ENCODE data around the gene CEACAM21.
A peak's percentile ranks its signal among the peaks of the same experiment; 100 is the strongest.
"Not testable (repeated sequence)": the region's sequence is repeated elsewhere in the genome, so short reads cannot be mapped to it uniquely, and the experiment has no call there.

CEACAM21 gene

GRCh38 chr19:41551212-41551610, 24.8 kb upstream of the CEACAM21 start:
- no peak for DNase-seq

GRCh38 chr19:41551711-41552110, 24.3 kb upstream of the CEACAM21 start:
- no peak for DNase-seq

DNA sequence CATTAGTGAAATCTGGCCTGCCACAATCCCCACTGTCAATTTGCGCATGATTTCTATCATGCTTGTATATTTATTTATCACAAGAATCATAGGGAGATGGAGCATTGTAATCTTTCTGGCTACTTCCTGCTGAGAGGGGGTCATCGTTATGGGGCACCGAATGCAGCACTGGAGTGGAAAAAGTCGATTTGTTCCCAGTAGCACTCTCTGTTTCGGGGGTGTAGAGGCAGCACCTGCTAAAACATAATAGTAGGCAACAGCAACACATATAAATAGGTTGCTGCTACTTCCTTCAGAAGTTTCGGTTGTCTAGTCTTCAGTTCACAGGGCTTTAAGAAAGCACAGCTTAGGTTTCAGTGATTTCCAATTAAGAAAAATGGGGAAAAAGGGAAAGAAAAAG, 23.4 kb upstream of the CEACAM21 start:
- DNase-seq, result no peak

DNA sequence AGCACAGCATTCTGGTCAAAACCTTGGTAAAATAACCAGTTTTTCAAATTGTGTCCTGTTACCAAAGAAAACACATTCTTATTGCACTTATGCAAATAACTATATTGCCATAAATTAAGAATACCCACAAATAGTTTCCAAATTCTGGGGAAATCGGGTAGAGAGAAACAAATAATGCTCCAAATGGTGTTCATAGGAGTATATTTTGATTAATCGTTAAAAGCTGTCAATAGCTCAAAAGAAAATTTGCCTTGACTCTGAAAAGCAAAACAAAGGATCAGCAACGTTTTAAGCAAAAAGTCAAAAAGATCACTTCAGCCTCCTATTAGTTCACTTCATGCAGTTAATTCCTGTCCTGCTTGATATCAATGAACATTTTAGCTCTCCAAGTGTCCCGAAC, 22.2 kb upstream of the CEACAM21 start:
- DNase-seq, result no peak

DNA sequence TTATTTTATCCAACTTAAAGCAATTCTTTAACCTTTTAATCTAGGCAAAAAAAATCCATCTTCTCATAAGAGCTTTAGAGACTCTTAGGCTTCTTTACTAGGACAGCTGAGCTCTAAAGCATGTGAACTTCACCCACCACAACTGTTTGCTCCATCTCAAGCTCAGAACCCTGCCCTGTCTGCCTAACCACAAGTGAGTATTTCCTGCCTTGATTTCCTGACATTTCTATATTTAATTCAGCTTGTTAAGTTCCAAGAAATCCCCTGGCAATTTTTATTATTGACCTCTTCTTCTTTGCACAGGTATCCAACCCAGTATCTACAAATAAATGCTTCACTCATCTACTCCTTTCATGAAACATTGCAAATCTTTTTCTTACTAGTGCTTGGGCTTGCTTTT, 21.1 kb upstream of the CEACAM21 start:
- DNase-seq, result no peak

DNA sequence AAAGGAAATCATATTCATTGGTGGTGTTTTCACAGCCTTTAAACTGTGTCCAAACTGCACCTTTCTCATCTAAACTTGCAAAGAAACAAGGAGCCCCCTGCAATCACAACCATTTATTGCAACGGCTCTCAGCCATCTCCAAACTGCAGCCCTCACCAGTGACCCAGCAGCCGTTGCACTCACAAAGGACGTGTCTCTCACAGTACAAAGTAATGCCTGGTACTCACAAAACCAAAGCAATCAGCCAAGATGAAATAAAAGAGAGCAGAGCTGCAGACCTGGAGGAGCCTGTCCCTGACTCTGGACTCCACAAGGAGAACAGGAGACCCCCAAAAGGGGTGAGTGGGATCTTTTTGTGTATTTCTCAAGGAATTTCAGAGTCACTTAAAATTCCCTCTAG, 20.2 kb upstream of the CEACAM21 start:
- DNase-seq, result no peak

GRCh38 chr19:41563854-41564514, 12.0 kb upstream of the CEACAM21 start:
- peak; percentile 59 for DNase-seq

DNA sequence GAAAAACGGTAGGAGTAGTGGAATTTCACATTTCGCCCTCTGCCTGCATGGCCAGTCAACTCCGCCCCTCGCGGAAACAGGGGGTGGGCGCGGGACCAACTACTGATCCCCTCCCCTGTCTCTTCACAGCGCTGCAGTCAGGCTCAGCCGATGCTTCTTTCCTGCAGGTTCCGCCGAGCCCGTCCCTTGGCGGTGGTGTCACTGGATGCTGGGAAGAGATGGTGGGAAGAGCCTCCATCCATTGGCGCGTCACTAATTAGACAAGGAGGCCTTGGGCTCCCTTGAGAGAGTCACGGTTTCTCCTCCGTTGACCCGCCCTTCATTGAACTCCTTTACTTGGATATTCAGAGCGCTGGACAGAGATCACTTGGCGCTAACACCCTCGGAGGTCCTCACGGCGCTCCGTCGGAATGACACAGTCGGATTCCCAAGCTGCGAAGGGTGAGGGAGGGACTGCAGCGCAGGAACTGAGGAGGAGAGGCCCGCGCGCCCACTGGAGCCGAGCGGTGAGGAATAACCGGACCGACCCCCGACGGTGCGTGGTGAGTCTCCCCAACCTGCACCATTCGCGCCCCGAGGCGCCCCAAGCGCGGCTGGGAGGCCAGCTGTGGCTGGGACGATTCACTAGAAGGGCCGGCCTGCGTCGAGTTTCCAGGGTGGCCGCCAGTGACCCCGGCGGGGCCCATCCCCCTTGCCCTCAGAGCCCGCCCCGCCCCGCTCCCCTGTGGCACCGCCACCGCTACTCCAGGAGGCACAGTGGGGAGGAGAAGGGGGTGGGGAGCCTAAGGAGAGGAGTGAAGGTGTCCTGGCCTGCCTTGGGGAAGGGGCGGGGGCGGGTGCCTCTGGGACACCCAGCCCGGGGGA, 11.2 kb upstream of the CEACAM21 start:
- no peak for DNase-seq

GRCh38 chr19:41565379-41565720, 10.6 kb upstream of the CEACAM21 start:
- no peak for DNase-seq

DNA sequence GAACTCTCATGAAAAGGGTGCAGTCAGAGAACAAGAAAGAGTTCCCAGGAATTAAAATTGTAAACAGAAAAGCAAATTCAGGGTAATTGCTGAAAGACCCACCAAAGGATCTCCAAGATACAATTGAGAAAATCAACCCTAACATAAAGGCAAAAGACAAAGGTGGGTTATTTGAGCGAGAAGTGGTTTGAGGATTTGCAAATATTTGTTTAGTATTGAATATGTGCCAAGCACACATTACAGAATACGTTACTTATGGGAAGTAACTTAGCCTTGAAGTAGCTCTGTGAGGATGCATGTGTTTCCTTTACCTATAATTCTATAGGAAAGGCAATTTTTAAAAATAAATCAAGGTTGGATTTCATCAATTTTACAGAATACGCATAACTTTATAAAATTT, 10.0 kb upstream of the CEACAM21 start:
- DNase-seq, result no peak

- no peak for DNase-seq
Observed at GRCh38 chr19:41569481-41570150, 6.3 kb upstream of the CEACAM21 start.

DNA sequence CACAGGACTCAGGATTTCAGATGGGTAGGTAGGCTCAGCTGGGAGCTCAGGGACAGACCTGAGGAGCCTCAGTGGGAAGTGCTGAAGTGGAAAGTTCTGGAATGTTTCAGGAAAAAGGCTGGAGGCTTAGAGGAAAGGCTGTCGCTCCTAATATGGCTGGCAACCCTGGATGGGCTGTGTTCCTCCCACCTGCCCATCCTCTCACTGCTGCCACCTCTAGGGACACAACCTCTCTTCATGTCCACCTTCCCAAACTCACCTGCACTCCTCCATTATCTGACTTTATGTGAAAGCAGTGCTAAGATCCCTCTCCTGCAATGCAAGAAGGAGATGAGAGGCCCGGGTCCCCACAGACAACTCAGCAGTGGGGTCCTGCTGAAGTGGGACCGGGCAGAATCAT, 5.8 kb upstream of the CEACAM21 start:
- DNase-seq, result no peak

GRCh38 chr19:41570639-41571112, 5.3 kb upstream of the CEACAM21 start:
- DNase-seq, result peak; percentile 86

- no peak for DNase-seq
Observed at GRCh38 chr19:41577144-41577830, 1.3 kb downstream of the CEACAM21 start.

DNA sequence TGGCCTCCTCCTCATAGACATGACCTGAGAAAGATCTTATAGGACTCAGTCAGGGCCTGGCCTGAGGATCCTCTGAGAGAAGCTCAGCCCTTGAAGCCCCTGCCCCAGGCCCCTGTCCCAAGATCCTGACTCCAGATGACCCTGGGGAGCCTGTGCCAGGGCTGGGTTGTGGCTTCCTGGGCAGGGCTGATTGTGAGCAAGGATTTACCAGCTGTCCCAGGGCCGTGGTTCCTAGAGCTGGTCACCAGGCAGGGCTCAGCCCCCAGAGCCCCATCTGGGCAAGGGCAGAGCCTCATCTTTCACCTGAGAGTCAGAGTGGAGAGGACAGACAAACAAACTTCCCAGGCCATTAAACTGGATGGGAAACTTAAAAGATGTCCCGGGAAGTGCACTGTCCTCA, 1.9 kb downstream of the CEACAM21 start:
- DNase-seq, result no peak

DNA sequence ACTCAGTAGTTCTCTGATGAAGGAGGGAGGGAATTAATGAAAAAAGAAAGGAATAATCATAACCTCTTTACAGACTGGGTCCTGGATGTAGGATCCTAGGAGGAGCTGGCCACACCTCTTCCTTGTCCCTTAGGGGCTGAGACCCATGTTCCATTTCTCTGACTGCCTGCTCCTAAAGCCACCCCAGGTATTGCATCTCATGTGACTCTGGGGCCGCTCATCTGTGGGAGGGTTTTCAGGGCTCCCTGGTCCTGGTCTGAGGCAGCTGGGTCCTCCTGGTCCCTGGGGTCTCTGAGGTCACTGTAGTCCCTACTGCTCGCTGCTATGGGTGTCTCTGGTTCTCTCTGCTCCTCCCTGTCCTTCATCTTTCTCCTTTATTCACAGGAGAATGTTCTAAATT, 2.9 kb downstream of the CEACAM21 start:
- DNase-seq, result no peak

- not testable (repeated sequence) for DNase-seq
Observed at GRCh38 chr19:41581068-41581467, 5.1 kb downstream of the CEACAM21 start.

DNA sequence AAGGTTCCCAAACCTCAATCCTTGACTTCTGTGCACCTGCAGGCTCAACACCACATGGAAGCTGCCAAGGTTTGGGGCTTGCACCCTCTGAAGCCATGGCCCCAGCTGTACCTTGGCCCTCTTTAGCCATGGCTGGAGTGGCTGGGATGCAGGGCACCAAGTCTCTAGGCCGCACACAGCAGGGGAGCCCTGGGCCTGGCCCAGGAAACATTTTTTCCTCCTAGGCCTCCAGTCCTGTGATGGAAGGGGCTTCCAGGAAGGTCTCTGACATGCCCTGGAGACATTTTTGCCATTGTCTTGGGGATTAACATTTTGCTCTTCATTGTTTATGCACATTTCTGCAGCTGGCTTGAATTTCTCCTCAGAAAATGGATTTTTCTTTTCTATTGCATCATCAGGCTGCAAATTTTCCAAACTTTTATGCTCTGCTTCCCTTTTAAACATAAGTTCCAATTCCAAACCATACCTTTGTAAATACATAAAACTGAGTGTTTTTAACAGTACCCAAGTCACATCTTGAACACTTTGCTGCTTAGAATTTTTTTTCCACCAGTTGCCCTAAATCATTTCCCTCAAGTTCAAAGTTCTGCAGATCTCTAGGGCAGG, 6.7 kb downstream of the CEACAM21 start:
- not testable (repeated sequence) for DNase-seq

GRCh38 chr19:41584260-41584810, 8.4 kb downstream of the CEACAM21 start:
- DNase-seq, result no peak

DNA sequence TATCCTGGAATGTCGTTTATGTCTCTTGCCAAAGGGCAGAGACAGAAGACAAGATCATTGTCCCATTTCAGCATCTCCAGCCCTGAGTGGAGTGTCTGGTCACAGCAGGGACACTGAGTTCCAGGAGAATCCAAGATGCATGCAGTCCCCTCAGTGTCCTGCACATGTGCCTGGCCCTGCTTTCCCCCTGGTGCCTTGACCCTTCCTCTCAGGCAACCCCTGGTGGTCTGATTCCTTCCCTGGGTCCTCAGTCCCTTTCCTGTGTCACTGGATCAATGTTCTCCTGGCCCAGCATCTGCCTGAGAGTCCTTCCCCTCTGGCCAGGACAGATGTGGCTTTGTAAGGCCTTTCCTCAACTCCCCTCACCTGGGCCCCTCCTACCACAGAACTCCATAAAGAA, 9.0 kb downstream of the CEACAM21 start:
- no peak for DNase-seq

GRCh38 chr19:41586064-41586463, 10.1 kb downstream of the CEACAM21 start:
- DNase-seq, result no peak

DNA sequence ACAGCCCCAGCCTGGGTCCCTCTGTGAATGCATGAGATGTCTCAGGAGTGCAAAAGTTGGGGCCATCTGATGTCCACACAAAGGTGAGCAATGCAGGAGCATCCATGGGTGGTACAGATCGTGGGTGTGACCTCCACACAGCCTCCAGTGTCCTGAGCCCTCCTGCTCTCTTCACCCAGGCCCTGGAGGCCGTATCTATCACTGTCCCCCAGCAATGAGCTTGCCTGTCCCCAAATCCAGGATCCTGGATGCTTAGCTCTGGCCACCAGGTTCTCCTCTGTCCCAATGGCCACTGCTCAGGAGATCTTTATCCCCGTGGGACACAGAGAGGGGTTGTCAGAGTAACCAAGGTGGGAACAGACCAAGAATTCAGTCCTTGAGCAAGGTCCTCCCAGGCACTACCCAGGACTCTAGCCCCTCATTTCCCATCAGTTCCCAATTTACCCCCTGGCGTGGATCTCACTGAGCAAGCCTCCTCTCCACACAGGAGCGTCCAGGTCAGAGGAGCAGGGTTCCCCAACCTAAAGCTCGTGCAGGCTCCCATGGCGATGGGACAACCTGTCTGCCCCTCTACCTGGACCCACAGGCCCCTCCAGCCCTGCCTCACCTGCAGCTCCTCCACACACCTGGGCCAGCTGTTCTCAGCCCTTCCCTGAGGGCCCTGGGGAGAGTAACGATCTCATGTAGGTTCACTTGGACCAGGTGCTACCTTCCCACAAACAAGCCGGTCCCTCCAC, 11.3 kb downstream of the CEACAM21 start:
- no peak for DNase-seq

Data from activated CD8-positive, alpha-beta memory T cell treated with anti-CD3 and anti-CD28 coated beads, Interleukin-2, amount 50 U/mL, for 4 hours (primary cell).